Cardiac septum (tissue), 1 donor: Measurements from ENCODE around the gene OR2T27. TPM values are rescaled to one million over a fixed set of nuclear protein-coding genes. Genes with fewer than 3 reads are reported as not detected.
"Not testable (repeated sequence)": the region's sequence is repeated elsewhere in the genome, so short reads cannot be mapped to it uniquely, and the experiment has no call there.

Source experiments
- DNase-seq: peaks from one replicate; pipeline ENCODE4 v3.0.0-alpha.2; 2020; ENCODE audit warnings: low spot score
- intact Hi-C: fragments of 100-400 bp; cut with DNase I; formaldehyde crosslinking; loops from one replicate; pipeline ENCODE4 v1.14.0; 2022
- total RNA-seq: library from RNA; stranded (reverse); fragmentation: NEBNext Ultra II Directional; extraction: Animal tissue kit (Norgen Biotek cat#: 25700); gene quantifications from one replicate; pipeline ENCODE4 v1.2.1, GENCODE V29; 2021
- donor health status: DM: no; HTN: no; CAD: no.

The OR2T27 gene
- total RNA-seq, 1 donor from 2014 or later = not detected

GRCh38 chr1:248642971-248643651 lies 12.2 kb downstream of the OR2T27 start:
- intact Hi-C loops, DNase-seq: not testable (repeated sequence)

DNA sequence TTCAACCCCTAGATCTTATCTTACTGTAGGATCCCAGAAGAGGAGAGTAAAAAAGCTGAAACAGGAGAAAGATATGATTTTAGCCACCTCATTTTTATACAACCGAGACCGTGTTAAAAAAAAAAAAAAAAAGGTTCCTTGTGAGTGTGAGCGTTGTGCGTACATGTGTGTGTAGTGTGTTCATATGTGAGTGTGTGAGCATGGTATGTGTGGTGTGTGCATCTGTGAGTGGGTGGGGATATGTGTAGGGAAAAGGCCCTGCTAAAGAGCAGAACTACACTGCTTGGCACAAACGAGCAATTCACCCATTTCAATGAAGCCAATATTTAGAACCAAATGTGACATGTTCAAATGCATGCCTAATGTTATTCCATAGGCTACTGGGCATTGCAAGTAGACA lies 13.7 kb downstream of the OR2T27 start:
- DNase-seq, intact Hi-C loops: not testable (repeated sequence)

DNA sequence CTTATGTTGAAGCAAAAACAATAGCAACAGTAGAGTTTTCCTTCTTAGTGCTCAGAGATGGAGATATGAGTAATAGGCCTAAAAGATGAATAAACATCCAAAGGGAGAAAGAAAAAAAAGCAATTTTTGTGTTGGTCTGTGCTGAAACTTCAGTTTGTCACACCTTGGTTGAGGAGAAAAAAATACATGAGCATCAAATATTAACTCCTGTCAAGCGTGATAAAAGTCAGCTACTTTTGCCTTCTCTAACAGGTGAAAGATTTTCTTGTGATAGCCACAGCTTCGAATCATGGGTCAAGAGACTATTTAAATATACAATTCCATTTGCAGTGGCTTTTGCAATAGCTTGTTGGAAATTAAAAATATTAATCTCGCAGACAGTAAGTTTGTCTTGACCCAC lies 14.4 kb downstream of the OR2T27 start:
- DNase-seq, intact Hi-C loops: not testable (repeated sequence)

DNA sequence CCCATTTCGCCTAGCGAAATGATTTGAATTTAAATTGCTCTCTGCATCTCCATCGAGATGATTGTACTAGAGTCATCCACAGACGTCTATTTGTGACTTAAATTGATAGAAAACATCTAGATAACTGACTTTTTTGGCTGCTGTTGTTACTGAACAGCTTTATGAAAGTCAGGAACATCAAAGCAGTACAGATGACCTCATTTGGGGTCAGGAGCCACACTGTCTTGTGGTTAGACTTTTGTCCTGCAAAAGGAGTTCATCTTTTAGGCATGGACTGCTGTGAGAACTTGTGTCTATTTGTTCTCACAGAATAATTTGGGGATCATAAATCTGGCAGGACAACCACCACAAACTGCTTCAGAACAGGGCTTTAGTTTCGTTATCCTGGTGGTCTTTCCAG lies 15.7 kb downstream of the OR2T27 start:
- DNase-seq, intact Hi-C loops: not testable (repeated sequence)

- not testable (repeated sequence) for DNase-seq
These were observed 18.7 kb downstream of the OR2T27 start for GRCh38 chr1:248636612-248637011.

DNA sequence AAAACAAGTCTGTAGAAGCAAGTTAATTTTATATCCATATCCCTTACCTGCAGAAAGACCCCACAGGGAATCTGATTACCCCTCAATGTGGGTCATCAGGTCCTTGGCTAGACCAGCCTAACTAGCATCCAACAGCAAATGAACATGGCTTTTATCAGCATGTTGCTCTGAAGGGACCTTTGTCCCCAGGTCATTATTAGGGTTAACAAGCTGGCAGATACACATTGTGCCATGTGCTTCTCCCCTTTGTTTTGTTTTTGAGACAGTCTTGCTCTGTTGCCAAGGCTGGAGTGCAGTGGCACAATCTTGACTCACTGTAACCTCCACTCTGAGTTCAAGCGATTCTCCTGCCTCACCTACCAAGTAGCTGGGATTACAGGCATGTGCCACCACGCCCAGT lies 20.3 kb downstream of the OR2T27 start, which contains the start of gene OR2T11:
Gene OR2T11 (minus strand): TSS at position 101 of the 400 bp plus-strand sequence. CDS start 7,963 bp downstream, outside the sequence.
- DNase-seq, intact Hi-C loops: not testable (repeated sequence)

More at GRCh38 chr1:248636612-248637011, 18.7 kb downstream of the OR2T27 start:
- intact Hi-C loops = not testable (repeated sequence)

GRCh38 chr1:248631354-248632008 lies 23.8 kb downstream of the OR2T27 start:
- intact Hi-C loops = no loop called here
- no peak for DNase-seq

DNA sequence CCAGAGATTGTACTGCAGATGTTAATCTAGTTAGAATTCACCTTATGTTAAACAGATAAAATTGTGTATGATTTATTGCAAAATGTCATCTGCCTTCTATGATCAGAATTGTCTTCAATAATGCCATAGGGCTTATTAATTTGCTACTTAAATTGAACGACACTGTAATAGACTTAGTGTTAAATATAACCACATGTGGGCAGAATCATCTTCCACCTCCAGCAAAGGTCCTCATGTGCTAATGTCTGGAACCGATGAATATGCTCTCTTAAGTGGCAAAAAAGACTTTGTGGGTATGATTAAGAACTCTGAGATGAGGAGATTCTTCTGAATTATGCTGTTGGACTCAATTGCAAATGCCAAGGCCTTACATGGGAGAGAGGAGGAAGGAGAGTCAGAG lies 24.8 kb downstream of the OR2T27 start:
- DNase-seq = no peak
- intact Hi-C loops = no loop called here

DNA sequence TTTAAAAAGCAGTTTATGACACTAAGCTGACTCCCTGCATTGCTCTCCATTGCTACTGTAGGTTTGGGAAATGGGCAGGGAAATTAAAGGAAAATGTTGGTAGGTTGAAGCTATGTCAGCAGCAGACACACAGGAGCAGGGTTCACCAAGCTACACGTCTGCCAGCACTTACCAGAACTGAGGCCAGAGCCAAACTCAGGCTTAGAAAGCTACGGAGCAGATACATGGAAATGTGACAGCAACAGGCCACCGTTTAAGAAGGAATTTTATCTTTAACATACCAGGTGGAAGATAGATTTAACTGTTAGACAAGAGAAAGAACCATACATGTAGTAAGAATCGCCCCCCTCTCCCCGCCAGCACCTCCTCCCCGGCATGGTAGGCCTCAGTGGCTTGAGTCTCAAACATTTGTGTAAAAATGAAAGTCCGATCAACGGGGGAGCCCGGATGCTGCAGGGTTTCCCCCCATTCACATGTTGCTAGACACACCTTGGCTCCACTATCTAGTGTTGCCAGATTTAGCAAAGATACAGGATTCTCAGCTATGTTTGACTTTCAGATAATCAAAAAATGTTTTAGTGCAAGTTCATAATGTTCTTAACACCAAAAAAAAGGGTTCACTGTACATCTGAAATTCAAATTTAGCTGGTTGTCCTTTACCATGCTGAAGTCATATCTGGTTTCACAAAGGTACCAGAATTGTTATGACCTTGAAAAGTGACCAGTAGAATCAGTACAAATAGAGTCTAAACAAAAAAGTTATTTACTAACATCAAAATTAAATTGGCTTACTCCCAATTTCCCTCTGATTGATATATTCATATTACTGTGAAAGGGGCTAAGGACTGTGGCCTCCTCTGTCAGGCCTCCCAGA lies 27.1 kb downstream of the OR2T27 start:
- intact Hi-C loops = no loop called here
- no peak for DNase-seq

DNA sequence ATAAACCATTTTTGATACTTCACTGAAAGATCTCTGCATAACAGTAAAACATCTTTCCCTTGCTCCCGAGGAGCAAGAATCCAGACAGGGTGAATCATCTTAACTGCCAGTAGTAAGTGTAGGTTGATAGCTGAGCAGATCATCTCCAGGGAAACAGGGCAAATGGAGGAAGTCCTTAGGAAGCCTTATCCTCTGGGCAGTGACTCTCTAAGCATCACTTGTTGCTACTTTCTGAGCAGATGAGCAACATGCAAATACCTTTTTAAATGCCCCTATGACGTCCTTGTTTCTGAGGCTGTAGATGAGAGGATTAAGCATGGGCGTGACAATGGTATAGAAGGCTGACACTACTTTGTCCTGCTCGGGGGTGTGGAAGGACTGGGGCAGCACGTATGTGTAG lies 29.4 kb downstream of the OR2T27 start:
- DNase-seq = no peak
- intact Hi-C loops = no loop called here

DNA sequence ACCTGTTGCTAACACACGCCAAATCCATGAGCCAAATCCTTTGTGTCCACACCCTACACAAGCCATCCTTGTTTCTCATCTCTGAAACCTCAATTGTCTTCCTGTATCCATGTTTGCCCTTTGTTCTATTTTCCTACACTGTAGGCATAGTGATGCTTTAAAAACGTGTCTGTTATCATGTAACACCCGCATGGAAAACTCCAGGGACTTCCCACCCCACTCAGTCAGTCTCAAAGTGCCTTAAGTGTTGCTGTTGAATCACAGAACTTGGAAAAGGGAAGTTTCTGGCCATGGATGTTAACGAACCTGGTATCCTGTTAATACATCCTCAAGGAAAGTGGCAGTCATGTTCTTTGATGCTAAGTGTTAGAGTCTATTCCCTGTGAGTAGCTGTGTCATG lies 30.2 kb downstream of the OR2T27 start:
- intact Hi-C loops = no loop called here
- no peak for DNase-seq

GRCh38 chr1:248622570-248623001 lies 32.7 kb downstream of the OR2T27 start:
- intact Hi-C loops = no loop called here
- no peak for DNase-seq

DNA sequence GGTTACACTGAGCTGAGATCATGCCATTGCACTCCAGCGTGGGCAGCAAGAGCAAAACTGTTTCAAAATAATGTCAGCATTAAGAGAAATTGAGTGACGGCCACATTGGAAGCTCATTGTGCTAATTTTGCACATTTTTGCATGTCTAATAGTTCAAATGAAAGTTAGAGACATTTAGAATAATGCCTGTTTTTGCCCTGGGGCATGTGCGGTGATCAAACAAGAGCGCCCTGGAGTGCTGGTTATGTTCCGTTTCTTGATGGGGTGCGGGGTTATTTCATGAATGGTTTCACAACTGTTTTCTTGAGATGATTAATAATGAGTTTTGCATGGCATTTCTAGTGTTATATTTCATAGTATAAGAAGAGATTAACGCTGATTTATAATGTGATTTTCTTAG lies 33.6 kb downstream of the OR2T27 start:
- intact Hi-C loops = loop anchor here (1.0 kb wide), 1 partner anchor 186 kb away; no protein-coding TSS in a partner anchor
- no peak for DNase-seq

DNA sequence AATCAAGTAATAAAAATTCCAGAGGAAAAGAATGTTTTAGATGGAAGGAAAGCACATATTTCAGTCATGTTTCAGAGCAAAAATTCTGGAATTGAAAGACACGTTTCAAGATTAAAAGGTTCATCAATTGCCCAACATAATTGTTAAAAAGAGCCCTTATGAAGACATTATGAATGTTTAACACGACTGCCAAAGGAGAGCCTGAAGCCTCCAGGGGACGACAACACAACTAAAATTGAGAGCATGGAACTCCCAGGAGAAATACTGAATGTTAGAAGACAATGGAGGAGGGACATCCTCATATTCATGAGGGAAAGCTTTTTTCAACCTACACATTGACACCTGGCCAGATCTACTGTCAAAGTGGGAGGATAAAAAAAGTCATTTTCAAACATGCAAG lies 36.5 kb downstream of the OR2T27 start:
- no peak for DNase-seq
- intact Hi-C loops = no loop called here

DNA sequence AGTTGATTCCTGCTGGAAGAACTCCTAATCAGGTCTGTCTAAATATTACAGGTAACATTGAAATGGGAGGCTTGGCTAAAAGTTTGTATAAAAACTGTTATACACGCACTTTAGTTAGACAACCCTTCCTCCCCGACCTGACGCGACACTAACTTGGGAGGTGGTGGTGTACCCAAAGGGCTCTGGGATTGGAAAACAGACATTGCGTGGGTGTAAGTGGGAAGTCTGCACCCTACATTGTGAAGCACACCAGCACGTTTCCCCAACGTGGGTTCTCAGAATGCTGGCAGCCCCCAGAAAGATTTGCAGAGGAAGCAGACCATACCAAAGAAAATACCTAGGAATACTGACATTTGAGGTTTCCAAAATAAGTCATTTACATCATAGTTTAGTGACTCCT lies 37.2 kb downstream of the OR2T27 start:
- intact Hi-C loops = no loop called here
- no peak for DNase-seq

GRCh38 chr1:248613742-248614141 lies 41.6 kb downstream of the OR2T27 start:
- DNase-seq = no peak
- intact Hi-C loops = no loop called here

- intact Hi-C loops = no loop called here
- DNase-seq = no peak
These were observed 43.4 kb downstream of the OR2T27 start for GRCh38 chr1:248611883-248612414.

- intact Hi-C loops = no loop called here
- no peak for DNase-seq
These were observed 45.0 kb downstream of the OR2T27 start for GRCh38 chr1:248610301-248610700.
